NCI-H82 (cell line): ENCODE data around the gene MIB2.
"Not testable (repeated sequence)": the region's sequence is repeated elsewhere in the genome, so short reads cannot be mapped to it uniquely, and the experiment has no call there.

ENCODE experiments used
- DNase-seq: peaks from one replicate; lab custom pipeline; 2025; lab: John Stamatoyannopoulos, UW

Gene MIB2

DNA sequence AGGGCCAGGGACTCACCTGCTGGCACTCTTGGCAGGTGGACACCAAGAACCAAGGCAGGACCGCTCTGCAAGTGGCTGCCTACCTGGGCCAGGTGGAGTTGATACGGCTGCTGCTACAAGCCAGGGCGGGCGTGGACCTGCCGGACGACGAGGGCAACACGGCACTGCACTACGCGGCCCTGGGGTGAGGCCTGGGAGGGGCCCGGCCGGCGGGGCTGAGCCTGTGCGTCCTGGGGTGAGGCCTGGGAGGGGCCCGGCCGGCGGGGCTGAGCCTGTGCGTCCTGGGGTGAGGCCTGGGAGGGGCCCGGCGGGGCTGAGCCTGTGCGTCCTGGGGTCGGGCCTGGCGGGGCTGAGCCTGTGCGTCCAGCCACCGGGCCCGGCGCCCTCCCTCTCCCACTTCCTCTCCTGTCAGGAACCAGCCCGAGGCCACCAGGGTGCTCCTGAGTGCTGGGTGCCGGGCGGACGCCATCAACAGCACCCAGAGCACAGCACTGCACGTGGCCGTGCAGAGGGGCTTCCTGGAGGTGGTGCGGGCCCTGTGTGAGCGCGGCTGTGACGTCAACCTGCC, 12.0 kb downstream of the MIB2 start:
- no peak for DNase-seq

- no peak for DNase-seq
These were observed 12.8 kb downstream of the MIB2 start for GRCh38 chr1:1627829-1628753.

GRCh38 chr1:1628754-1629429, 13.6 kb downstream of the MIB2 start:
- peak; percentile 38 for DNase-seq

GRCh38 chr1:1629430-1630190, 14.3 kb downstream of the MIB2 start:
- DNase-seq = peak; percentile 91

GRCh38 chr1:1630191-1630964, 15.1 kb downstream of the MIB2 start:
- peak; percentile 98 for DNase-seq

- DNase-seq = peak; percentile 54
These were observed 15.9 kb downstream of the MIB2 start for GRCh38 chr1:1630965-1631781.

DNA sequence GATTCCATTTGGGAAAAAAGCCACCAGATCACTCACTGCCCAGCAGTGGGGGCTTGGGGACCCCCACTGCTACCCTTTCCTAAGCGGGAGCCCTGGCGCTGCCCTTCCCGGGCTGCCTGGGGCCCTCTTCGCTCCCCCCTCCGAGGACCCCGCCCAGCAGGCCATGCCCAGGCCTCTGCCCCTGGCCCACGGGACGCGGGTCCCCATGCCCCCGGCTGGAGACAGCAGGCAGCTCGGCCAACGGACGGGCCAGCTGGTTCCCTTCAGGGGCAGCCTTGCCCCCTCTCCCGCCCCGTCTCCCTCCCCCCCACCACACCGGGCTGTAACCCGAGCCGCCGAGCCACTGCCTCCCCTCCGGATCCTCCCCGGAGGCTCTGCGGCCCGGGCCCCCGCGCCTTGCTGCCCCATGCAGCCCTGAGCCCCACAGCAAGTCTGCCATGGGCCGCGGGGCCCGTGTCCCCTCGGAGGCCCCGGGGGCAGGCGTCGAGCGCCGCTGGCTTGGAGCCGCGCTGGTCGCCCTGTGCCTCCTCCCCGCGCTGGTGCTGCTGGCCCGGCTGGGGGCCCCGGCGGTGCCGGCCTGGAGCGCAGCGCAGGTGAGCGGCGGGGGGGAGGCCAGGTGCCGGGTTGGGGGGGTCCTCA, 16.6 kb downstream of the MIB2 start, which contains the start of gene MMP23B:
Gene MMP23B, plus strand, starts transcription at position 392 of the 639 bp plus-strand sequence. Its CDS starts 46 bp downstream, at position 438.
- peak; percentile 55 for DNase-seq

DNA sequence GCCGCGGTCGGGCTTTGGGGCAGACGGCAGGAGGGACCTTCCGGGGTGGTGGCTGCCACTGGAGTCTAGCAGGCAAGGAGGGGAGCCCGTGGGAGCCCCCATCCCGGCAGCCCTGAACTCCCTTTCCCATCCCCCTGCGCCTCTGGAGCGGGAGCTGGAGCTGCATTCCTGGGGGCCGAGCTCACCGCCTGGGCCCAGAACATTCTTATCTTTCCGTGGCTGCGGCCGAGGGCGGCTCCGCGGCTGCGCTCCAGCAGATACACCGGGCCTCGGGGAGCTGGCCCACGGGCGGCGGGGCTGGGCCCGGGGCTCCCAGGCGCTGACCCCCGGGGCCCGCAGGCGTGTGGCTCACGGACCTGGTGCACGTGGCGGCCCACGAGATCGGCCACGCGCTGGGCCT, 18.1 kb downstream of the MIB2 start:
- DNase-seq = not testable (repeated sequence)

- DNase-seq = not testable (repeated sequence)
These were observed 19.3 kb downstream of the MIB2 start for GRCh38 chr1:1634613-1635012.

- DNase-seq = not testable (repeated sequence)
These were observed 21.6 kb downstream of the MIB2 start for GRCh38 chr1:1636621-1637478.

DNA sequence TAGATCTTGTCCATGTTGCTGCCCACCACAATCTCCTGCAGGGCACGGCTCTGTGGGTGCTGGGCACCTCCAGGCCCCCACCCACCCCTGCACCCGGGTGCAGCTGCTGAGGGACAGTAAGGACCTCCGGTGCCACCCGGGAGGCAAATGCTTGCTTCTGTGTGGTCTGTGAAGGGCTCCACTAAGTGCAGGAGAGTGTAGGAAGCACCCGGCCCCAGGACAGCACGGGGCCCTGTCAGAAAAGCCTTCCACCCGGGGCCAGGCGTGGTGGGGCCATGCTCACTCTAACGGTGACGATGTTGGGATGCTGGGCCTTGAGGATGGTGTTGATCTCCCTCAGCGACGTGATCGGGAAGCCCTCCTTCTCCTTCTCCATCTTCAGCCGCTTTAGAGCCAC, 22.2 kb downstream of the MIB2 start:
- not testable (repeated sequence) for DNase-seq

GRCh38 chr1:1638528-1638927, 23.2 kb downstream of the MIB2 start:
- DNase-seq = not testable (repeated sequence)

DNA sequence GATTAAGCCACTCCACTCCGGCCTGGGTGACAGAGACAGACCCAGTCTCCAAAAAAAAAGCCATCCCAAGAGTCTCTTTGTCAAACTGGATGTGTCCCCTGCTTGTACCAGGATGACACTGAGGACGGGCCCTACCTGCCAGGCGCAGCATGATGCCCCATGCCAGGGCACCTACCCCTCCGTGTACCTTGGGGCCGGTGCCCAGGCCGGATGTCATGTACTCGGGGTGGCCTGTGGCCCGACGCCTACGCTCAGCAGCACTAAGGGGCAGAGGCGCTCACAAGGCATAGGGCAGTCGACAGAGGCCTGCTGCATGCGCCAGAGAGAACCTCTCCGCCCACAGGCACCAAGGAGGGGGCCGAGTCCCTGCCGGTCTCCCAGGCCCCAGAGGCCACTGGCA, 24.1 kb downstream of the MIB2 start:
- DNase-seq = not testable (repeated sequence)

GRCh38 chr1:1640081-1640480, 24.8 kb downstream of the MIB2 start:
- DNase-seq = not testable (repeated sequence)

- DNase-seq = not testable (repeated sequence)
These were observed 25.6 kb downstream of the MIB2 start for GRCh38 chr1:1640711-1641461.

DNA sequence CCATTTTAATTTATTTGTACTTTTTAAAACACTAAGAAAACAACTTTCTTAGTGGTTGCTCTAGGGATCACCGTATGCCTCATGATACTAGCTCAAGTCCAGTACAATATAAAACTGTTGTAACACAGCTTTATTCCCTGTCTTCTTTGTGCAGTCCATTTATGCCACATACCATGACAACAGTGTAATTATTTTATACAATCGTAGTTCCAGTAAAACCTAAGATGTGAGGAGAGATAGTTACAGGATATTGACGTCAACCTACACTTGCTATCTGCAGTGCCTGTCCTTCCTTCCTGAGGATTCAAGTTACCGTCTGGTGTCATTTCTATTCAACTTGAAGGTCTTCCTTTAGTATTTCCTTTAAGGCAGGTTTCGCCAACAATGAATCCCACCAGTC, 31.0 kb downstream of the MIB2 start:
- DNase-seq = not testable (repeated sequence)

GRCh38 chr1:1647567-1648241, 32.4 kb downstream of the MIB2 start:
- not testable (repeated sequence) for DNase-seq
